Amygdala (tissue), 56 donors: ENCODE results near the gene SFXN1.
"Not testable (repeated sequence)": the region's sequence is repeated elsewhere in the genome, so short reads cannot be mapped to it uniquely, and the experiment has no call there.

Source experiments
- DNase-seq, 56 donors: peaks; one replicate each; lab custom pipeline; 2025; lab: John Stamatoyannopoulos, UW

SFXN1 gene

GRCh38 chr5:175478384-175479124, at the start of gene SFXN1:
TSS of gene SFXN1 (plus strand) at chr5:175478560. CDS start at chr5:175492104, 13,544 bp downstream.
- peak in 50 of 56 donors; percentile 27 to 87 (median 64) for DNase-seq

GRCh38 chr5:175434800-175435199, 43.6 kb upstream of the SFXN1 start:
- DNase-seq: no peak

- DNase-seq: no peak
Measured at GRCh38 chr5:175436359-175436758, 42.0 kb upstream of the SFXN1 start.

GRCh38 chr5:175438234-175438857, 40.0 kb upstream of the SFXN1 start:
- no peak for DNase-seq

- no peak for DNase-seq
Measured at GRCh38 chr5:175443514-175444059, 34.8 kb upstream of the SFXN1 start.

GRCh38 chr5:175444060-175444904, 34.1 kb upstream of the SFXN1 start, which contains the start of gene DRD1:
TSS of gene DRD1 (minus strand) at chr5:175444182. CDS start at chr5:175443099, 1,083 bp downstream.
- DNase-seq: peak in 27 of 56 donors; percentile 7 to 68 (median 33)

- DNase-seq: no peak
Measured at GRCh38 chr5:175444905-175445456, 33.4 kb upstream of the SFXN1 start.

GRCh38 chr5:175446378-175446777, 32.0 kb upstream of the SFXN1 start:
- not testable (repeated sequence) for DNase-seq

- DNase-seq: no peak
Measured at GRCh38 chr5:175447571-175447970, 30.8 kb upstream of the SFXN1 start.

- DNase-seq: no peak
Measured at GRCh38 chr5:175448276-175448675, 30.1 kb upstream of the SFXN1 start.

- DNase-seq: no peak
Measured at GRCh38 chr5:175452166-175452565, 26.2 kb upstream of the SFXN1 start.

GRCh38 chr5:175454338-175454737, 24.0 kb upstream of the SFXN1 start:
- not testable (repeated sequence) for DNase-seq

GRCh38 chr5:175456105-175456742, 22.1 kb upstream of the SFXN1 start:
- DNase-seq: peak in 1 of 56 donors; percentile 41

GRCh38 chr5:175457466-175457865, 20.9 kb upstream of the SFXN1 start:
- no peak for DNase-seq

- DNase-seq: no peak
Measured at GRCh38 chr5:175460126-175460525, 18.2 kb upstream of the SFXN1 start.

- DNase-seq: no peak
Measured at GRCh38 chr5:175460552-175460951, 17.8 kb upstream of the SFXN1 start.

GRCh38 chr5:175461370-175461769, 17.0 kb upstream of the SFXN1 start:
- DNase-seq: no peak

GRCh38 chr5:175463641-175464040, 14.7 kb upstream of the SFXN1 start:
- DNase-seq: no peak

- peak in 23 of 56 donors; percentile 6 to 72 (median 31) for DNase-seq
Measured at GRCh38 chr5:175464074-175464941, 14.1 kb upstream of the SFXN1 start.
